Jurkat, Clone E6-1 (cell line): ENCODE data around the gene MIB2.

Source experiments
- DNase-seq: peaks from one replicate; pipeline ENCODE4 v3.0.0-alpha.2; 2011; ENCODE audit warnings: low read depth, low spot score
- H3K4me3 ChIP-seq: 2 replicates; pipeline ENCODE4 v1.5.1; 2011; ENCODE audit warnings: mild to moderate bottlenecking, low read length, control low read depth, moderate library complexity

MIB2 gene

DNA sequence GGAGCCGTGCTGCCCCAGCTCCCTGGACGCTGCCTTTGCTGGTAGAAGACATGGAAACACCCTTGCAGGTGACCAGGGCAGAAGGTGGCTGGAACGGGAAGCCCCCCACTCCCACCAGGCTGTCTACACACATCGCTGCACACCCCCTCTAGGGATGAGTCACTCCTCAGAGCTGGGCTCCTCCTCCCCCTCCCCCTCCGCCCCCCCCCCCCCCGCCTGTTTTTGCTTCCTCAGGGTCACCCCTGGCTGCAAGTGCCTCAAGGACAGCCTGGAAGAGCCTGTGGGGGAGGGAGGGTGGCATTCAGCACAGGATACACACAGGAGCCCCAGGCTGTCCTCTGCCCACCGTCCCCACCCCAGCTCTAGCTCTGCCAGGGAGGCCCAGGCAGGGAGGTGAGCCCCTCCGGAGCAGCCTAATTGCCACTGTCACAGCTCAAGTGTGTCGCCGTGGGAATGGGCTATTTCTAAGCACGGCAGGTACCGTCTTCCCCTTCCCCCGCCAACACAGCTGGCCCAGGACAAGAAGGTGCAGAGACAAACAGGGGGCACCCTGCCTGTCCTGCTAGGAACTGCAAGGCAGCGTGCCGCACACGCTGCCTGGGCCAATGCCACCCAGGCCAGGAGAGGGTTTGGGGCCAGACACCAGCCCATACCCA is 17.9 kb upstream of the MIB2 start:
- H3K4me3 ChIP-seq: no peak overlapping the region
- peak; percentile 32 for DNase-seq

DNA sequence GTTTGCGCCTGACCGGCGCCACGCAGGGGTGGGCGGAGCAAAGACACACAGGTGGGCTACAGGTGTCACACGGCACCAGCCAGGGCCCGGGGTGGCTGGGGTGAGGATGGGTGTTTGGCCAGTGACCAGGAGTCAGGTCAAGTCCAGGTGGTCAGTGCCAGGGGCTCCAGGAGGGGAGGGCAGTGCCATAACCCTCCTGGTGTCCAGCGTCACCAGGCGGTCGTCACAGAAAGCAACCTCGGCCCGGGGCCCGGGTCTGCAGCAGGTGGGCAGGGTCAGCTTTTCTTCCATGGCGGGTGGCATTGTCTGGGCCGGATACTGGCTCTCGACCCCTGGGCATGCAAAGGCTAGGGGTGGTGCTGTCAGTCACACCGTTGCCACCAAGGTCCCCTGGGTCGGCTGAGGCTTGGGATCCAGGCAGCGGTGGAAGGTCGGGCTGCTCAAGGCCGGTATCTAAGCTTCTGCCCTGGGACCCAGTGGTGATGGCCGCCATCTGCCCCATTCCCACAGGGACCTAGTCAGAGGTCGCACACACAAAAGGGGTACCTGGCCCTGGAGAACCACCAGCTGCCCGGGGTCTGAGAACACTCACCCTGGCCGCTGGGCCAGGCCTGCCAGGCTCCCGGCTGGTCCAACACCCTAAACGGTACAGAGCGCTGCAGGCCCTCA is 17.1 kb upstream of the MIB2 start:
- DNase-seq: no peak
- no peak overlapping the region for H3K4me3 ChIP-seq

DNA sequence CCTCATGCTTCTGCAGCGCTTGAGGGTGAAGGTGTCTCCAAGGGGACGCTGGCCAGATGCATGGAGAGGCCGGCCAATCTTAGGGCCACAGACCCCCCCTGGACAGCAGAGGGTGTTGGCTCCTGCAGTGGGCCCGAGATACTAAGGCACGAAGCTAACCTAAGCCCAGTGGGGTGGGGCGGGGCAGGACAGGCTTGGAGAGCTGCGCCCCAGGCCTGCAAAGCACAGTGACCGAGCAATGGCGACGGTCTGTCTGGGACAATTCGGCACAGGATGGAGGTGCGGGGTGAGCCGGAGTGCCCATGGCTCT is 16.6 kb upstream of the MIB2 start:
- H3K4me3 ChIP-seq: no peak overlapping the region
- no peak for DNase-seq

DNA sequence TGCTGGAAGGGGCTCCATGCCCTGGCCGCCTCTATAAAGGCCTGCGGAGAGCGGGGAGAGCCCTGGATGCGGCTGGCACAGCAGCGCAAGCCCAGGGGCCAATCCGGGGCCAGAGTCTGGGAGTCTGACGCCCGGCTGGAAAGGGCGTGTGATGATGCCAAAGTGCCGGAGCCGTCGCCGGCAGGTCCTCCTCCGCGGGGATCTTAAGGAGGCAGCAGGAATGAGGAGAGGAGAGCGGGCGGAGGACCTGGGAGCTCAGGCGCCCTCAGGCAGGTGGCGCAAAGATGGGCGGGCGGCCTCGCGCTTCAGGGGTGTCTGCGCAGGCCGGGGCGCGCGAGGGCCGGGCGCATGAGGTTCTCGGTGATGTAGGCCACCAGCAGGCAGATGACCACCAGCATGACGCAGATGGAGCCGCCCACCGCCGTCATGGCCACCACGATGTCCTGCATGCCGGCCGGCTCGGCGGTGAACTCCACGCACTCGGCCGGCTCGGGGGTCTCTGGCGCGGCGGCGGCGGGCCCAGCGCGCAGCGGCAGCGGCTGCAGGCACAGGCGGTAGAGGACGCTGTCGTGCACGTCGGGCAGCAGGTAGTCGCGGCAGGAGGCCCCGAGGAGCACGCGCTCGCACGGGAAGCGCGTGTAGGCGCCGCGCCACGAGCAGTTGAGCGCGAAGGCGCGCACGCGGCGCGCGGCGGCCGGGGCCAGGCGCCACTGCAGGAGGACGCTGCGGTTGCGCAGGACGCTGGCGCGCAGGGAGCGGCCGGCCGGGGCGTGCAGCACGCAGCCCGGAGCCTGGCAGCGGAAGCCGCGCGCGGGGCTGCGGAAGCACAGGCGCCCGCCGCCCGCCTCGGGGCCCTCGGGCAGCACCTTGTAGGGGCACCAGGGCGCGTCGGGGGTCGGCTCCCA is 16.0 kb upstream of the MIB2 start:
- H3K4me3 ChIP-seq: peak overlapping the region; percentile 13; the same call in 1 of the 2 replicates

DNA sequence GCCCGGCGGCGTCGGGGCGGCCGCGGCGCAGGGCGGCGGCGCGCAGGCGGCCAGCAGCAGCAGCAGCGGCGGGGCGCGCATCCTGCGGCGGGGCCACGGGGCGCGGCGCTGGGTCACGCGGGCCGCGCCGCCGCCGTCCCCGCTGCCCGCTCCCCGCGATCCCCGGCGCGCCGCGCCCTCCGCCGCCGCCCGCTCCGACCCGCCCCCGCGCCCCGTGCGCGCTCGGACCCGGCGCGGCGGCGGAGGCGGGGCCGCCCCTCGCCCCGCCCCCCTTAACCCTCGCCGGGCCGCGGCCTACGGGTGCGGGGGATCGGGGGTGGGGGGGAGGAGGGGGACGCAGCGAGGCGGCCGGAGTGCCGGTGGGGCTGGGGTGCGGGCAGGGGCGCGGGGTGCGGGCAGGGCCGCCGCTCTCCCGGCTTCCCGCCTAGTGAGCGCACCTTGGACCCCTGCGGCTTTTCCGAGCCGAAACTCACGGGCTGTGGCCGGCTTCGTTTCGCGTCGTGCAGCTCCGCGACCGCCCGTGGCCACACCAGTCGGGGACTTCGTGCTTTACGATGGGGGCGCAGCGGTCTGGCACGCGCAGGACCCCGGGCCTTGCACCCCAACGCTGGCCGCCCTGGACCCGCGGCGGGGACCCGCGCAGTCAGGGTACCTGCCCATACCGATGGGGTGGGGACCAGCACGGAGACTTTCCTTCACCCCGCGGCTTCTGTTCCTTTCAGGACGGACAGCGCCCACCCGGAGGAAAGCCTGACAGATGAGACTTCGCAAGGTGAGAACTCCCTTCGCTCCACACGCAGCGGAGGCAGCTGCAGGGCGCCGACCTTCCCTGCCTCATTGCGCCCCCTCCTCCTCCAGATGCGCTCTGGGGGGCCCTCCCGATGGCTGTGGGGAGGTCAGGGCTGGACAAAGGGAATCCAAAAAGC is 15.1 kb upstream of the MIB2 start, which contains the start of gene FNDC10:
TSS of gene FNDC10 (minus strand) at position 201 of the 926 bp plus-strand sequence. CDS start at position 81, 120 bp downstream.
- no peak for DNase-seq
- peak within 1 kb of the TSS; percentile 20; the same call in 1 of the 2 replicates for H3K4me3 ChIP-seq

More for the DNA sequence above, 16.0 kb upstream of the MIB2 start:
- DNase-seq: no peak

DNA sequence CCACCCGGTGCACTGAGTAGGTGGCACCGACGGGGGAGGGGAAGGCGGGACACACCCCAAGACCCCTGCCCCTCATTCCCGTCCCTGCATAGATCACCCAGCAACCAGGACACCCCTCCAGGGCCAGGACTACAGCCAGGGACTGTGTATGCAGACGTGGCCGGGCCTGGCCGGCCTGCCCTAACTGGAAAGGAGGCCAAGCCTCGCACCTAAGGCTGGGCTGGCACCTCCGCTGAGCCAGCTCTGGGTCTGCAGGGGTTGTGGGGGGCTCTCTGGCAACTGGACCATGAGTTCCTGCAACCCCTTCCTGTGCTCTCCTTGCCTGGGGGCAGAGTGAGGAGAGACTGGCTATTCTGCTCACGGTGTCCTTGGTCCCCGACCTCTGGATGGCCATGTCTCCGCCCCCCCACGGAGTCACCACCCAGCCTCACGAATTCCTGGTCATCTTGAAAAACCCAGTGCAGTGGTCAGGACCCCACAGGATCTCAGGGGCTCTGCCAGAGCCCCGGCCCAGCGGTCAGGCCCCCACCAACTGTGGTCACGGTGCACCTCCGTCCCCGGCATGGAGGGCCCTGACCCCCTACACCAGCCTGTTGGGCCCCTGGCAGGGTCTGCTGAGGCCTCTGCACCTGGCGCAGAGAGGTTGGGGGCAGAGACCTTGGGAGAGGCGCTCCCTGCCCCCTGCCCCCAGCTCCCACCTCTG is 14.3 kb upstream of the MIB2 start:
- H3K4me3 ChIP-seq: no peak overlapping the region

DNA sequence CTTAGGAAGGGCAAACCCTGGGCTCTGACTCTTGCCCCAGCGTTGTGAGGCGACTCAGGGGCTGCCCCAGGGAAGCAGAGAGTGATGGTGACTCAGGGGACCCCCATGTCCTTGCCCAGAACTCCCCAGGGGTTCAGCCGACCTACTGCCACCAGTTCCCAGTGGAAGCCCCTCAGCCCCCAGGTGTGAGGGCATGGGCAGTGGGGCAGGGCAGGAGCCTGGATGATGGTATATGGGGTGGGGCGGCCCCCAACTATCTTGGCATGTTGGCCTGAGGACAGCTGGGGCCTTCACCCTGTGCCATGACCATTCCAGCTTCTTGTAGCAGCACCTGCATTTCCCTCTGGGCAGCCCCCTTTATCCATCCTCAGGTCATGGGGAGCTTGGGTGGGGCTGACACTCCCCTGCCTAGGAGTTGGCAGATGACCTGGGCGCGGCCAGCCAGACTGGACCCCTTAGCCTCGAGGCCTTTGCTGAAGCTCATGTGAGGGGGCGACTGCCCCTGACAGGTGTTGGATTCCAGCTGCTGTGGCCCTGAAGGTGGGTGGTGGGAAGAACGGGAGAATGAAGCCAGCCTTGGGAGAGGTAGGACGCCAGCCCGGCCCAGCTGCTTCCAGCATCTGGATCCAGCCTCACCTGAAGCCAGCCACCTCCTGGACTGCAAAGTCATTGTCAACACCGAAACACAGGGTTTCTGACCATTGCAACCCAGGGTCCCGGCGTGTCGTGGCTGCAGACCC is 13.6 kb upstream of the MIB2 start:
- H3K4me3 ChIP-seq: no peak overlapping the region
- no peak for DNase-seq

More for the DNA sequence above, 14.3 kb upstream of the MIB2 start:
- no peak for DNase-seq

DNA sequence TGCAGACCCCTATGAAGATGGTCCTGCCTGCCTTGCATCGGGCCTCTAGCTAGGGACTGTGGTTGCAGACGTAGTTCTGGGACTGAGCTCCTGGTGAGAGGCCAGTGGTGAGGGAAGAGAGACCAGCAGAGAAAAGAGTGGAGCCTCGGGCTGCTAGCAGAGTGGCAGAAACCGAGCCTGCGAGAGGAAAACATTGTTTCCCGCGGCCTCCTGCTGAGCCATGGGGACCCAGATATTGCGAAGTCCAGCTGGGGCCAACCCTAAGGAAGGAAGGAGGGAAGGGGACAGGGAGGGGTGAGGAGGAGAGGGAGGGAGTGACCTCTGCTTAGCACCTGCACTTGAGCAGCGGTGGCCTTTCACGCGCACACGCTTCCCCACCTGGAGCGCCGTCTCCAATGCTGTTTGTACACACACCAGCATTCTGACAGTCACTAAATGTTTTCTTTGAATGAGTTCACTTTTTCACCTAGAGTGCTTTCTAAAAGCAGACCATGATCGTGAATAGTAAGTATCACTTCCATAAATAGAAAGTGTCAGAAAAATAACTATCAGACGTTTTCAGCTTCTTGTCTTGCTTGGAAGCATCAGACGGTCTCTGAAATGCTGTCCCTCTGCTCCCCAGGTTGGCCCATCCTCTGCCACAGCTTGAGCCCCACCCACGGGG is 12.9 kb upstream of the MIB2 start:
- DNase-seq: no peak
- no peak overlapping the region for H3K4me3 ChIP-seq

DNA sequence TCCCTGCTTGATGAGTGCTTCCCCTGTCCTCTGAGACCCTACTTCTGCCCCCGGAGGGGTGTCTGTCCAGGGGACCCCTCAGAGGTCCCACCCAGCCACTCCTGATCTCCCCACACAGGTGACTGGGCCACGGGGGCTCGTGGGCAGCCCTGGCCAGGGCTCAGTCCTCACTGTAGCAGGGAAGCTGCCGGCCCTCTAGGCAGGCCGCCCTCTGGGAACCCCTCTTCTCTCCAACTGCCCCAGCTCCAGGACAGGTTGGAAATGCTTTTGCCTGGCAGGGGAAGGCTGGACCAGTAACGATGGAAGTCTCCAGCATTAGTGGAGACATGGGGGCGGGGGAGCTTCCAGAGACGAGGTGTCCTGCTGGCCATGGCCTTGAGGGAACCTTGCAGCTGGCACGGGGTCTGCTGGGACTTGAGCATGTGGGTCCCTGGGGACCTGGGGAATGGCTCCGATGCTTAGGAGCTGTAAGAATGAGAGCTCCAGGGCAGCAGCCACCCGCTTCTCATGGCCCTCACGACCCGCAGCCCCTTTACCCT is 12.3 kb upstream of the MIB2 start:
- DNase-seq: no peak
- no peak overlapping the region for H3K4me3 ChIP-seq

DNA sequence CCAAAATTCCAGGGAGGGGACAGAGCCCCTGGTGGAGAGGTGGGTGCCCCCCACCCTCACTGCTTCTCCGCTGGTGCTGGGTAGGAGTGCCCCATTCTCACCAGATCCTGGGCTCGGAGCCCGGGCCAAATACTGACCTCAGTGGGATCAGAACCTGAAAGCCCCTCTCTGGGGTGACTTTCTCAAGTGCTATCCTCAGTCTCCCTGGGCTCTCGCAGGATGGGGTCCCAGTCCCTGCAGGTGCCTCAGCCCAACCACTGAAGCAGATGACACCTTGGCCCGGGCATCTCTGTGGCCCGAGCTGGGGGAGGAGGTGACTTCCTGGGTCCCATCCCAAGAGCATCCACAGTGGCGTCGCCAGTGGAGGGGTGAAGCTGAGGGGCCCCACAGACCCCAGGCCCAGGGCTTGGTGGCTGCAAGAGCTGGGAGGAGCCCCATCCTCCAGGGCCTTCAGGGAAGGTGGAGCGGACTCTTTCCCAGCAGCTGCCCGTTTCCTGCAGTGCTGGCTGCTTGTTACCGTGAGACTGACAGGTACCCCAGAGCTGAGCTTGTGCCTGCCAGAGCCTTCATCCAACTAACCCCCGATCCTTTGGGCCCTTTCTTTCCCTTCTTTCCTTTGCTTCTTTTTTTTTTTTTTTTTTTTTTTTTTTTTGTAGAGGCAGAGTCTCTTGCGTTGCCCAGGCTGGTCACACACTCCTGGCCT is 11.5 kb upstream of the MIB2 start:
- no peak overlapping the region for H3K4me3 ChIP-seq
- DNase-seq: no peak

DNA sequence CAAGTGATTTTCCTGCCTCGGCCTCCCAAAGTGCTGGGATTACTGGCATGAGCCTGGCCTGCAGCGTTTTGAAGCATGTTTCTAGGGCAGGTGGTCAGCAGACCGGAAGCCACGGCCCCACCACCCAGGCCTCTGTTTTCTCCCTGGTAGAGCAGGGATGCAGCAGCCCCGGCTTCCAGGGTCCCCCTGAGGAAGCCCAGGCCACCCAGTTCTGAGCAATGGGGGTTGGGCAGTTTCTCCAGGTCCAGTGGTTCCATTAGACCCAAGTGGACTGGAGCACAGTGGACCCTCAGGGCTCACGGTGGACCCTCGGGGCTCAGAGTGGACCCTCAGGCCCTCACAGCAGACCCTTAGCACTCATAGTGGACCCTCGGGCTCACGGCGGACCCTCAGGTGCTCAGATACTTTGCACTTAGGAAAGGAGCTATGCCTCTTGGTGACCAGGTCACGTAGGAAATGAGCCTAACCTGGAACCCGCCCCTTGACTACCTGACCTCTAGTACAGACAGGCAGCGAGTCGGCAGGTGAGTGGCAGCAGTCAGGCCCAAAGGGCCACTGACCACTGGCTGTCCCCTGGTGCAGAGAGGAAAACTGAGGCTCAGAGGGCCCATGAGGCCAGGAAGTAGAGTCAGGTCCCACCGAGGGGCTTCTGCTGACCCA is 10.8 kb upstream of the MIB2 start:
- H3K4me3 ChIP-seq: no peak overlapping the region
- no peak for DNase-seq

DNA sequence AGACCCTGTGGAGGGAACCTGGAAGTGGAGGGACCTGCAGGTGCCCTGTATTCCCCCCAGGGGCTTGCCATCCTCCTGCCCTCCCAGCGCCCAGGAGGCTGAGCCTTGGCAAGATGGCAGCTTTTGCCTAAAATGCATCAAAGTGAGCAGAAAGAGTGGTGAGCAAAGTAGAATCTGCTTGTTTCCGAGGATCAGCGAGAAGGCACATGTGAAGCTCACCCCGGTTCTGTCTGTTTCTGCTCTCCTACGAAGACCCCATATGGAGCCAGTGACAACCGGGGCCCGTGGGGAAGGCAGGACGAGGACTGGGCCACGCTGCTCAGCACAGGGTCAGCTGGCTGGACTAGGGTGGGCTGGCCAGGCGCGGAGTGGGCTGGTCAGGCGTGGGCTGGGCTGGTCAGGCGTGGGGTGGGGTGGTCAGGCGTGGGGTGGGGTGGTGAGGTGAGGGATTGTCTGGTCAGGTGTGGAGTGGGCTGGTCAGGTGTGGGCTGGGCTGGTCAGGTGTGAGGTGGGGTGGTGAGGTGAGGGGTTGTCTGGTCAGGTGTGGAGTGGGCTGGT is 10.2 kb upstream of the MIB2 start:
- no peak for DNase-seq
- H3K4me3 ChIP-seq: no peak overlapping the region

DNA sequence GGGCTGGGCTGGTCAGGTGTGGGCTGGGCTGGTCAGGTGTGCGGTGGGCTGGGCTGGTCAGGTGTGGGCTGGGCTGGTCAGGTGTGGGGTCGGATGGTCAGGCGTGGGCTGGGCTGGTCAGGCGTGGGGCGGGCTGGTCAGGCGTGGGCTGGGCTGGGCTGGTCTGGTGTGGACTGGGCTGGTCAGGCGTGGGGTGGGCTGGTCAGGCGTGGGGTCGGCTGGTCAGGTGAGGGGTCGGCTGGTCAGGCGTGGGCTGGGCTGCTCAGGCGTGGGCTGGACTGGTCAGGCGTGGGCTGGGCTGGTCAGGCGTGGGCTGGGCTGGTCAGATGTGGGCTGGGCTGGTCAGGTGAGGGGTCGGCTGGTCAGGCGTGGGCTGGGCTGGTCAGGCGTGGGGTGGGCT is 9.6 kb upstream of the MIB2 start:
- no peak for DNase-seq
- no peak overlapping the region for H3K4me3 ChIP-seq

DNA sequence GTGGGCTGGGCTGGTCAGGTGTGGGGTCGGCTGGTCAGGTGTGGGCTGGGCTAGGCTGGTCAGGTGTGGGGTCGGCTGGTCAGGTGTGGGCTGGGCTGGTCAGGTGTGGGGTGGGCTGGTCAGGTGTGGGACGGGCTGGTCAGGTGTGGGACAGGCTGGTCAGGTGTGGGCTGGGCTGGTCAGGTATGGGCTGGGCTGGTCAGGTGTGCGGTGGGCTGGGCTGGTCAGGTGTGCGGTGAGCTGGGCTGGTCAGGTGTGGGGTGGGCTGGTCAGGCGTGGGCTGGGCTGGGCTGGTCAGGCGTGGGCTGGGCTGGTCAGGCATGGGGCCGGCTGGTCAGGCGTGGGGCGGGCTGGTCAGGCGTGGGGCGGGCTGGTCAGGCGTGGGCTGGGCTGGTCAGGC is 9.1 kb upstream of the MIB2 start:
- DNase-seq: no peak
- H3K4me3 ChIP-seq: no peak overlapping the region

DNA sequence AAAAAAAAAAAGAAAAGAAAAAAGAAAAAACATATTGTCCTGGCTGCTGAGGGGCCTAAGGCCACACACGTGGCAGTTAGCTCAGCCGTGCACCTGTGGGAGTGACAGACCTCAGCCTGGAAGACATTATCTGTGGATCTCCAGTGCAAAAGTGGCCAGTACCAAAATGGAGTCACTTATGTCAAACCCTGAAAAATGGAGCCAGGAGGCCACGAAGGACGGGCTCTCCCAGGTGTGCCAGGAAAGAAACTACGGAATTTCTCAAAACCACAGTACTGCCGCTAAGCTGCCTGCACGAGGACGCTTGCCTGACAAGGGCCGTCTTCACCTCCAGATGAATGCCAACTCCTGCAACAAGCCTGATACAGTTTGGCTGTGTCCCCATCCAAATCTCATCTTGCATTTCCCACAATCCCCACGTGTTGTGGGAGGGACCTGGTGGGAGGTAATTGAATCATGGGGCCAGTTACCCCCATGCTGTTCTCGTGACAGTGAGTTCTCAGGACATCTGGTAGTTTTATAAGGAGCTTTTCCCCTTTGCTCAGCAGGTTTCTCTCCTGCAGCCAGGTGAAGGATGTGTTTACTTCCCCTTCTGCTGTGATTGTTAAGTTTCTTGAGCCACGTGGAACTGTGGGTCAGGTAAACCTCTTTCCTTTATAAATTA is 5.3 kb upstream of the MIB2 start:
- DNase-seq: no peak
- no peak overlapping the region for H3K4me3 ChIP-seq
